HG02885 (cell line): ENCODE measurements around the gene FAM240A.

Source experiments
- ATAC-seq: cut with Tn5 transposase; IDR thresholded peaks from one replicate; pipeline ENCODE4 v1.9.1; 2021; ENCODE audit warnings: mild to moderate bottlenecking; ENCODE audit not compliant: unreplicated experiment, poor library complexity

FAM240A gene

GRCh38 chr3:46619845-46620778, 7.8 kb downstream of the FAM240A start:
- ATAC-seq: no peak

- ATAC-seq: no peak
Measured at GRCh38 chr3:46624533-46624932, 12.2 kb downstream of the FAM240A start.

GRCh38 chr3:46624975-46625490, 12.7 kb downstream of the FAM240A start:
- no peak for ATAC-seq

- ATAC-seq: no peak
Measured at GRCh38 chr3:46626039-46626438, 13.7 kb downstream of the FAM240A start.

- no peak for ATAC-seq
Measured at GRCh38 chr3:46627078-46627477, 14.8 kb downstream of the FAM240A start.

- no peak for ATAC-seq
Measured at GRCh38 chr3:46628901-46629369, 16.6 kb downstream of the FAM240A start.

GRCh38 chr3:46629551-46630517, 17.5 kb downstream of the FAM240A start:
- peak; percentile 78 for ATAC-seq

- ATAC-seq: no peak
Measured at GRCh38 chr3:46632792-46633191, 20.5 kb downstream of the FAM240A start.

GRCh38 chr3:46634856-46635255, 22.5 kb downstream of the FAM240A start:
- no peak for ATAC-seq

GRCh38 chr3:46639221-46639620, 26.9 kb downstream of the FAM240A start:
- ATAC-seq: no peak

GRCh38 chr3:46640927-46641326, 28.6 kb downstream of the FAM240A start:
- ATAC-seq: no peak

- no peak for ATAC-seq
Measured at GRCh38 chr3:46642971-46643370, 30.6 kb downstream of the FAM240A start.

- ATAC-seq: no peak
Measured at GRCh38 chr3:46643701-46644100, 31.4 kb downstream of the FAM240A start.

GRCh38 chr3:46646700-46647099, 34.4 kb downstream of the FAM240A start:
- no peak for ATAC-seq

GRCh38 chr3:46648096-46648495, 35.8 kb downstream of the FAM240A start:
- ATAC-seq: no peak

GRCh38 chr3:46649436-46649835, 37.1 kb downstream of the FAM240A start:
- no peak for ATAC-seq

- no peak for ATAC-seq
Measured at GRCh38 chr3:46651084-46651483, 38.8 kb downstream of the FAM240A start.

GRCh38 chr3:46655271-46655670, 42.9 kb downstream of the FAM240A start:
- ATAC-seq: no peak

GRCh38 chr3:46656778-46657556, 44.6 kb downstream of the FAM240A start:
- no peak for ATAC-seq

GRCh38 chr3:46659285-46659684, 47.0 kb downstream of the FAM240A start:
- ATAC-seq: no peak
